AG09309 (cell line): ENCODE results near the gene SPPL2B.

Experiments
- DNase-seq: peaks from one replicate; pipeline ENCODE4 v3.0.0-alpha.2; 2010; ENCODE audit warnings: low read depth
- H3K4me3 ChIP-seq: 2 replicates; pipeline ENCODE4 v1.5.1; 2011; ENCODE audit warnings: mild to moderate bottlenecking, low read depth, low read length, moderate library complexity; ENCODE audit not compliant: control insufficient read depth
- TF ChIP-seq, protein P1 (sequence below): IDR thresholded peaks from 2 replicates; pipeline ENCODE4 v1.5.1; 2011; ENCODE audit warnings: mild to moderate bottlenecking, low read depth, low read length, inconsistent platforms; ENCODE audit not compliant: insufficient read depth, control insufficient read depth; ENCODE audit errors: missing control alignments

Gene SPPL2B

DNA sequence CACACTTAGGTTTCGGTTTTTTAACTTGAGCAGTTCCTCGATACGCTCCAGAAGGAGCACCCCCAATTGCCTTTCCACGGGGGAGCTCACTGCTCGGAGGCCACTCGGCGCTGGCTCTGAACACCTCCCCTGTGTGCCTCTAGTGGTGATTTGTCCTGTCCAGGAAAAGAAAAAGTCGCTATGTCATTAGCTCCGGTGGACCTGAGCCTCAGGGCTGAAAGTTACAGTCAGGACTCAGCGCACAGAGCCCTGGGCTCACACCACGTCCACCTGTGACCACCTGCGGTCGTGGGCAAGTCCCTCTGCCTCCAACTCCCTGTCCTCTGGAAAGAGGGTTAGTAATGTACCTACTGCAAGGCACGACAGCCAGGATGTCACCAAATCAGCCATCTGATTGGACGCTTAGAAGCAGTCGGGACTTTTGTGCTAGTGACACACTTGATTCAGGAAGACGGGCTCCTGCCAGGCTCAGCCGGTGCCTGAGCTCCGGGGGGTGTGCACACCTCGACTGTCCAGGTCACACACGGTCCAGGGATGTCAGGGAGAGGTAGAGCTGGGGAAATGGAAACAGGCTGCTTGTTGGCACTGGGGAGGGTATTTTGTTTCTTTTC lies 27.7 kb downstream of the SPPL2B start:
- DNase-seq = no peak
- no peak overlapping the region for H3K4me3 ChIP-seq
- TF ChIP-seq, protein P1, sequence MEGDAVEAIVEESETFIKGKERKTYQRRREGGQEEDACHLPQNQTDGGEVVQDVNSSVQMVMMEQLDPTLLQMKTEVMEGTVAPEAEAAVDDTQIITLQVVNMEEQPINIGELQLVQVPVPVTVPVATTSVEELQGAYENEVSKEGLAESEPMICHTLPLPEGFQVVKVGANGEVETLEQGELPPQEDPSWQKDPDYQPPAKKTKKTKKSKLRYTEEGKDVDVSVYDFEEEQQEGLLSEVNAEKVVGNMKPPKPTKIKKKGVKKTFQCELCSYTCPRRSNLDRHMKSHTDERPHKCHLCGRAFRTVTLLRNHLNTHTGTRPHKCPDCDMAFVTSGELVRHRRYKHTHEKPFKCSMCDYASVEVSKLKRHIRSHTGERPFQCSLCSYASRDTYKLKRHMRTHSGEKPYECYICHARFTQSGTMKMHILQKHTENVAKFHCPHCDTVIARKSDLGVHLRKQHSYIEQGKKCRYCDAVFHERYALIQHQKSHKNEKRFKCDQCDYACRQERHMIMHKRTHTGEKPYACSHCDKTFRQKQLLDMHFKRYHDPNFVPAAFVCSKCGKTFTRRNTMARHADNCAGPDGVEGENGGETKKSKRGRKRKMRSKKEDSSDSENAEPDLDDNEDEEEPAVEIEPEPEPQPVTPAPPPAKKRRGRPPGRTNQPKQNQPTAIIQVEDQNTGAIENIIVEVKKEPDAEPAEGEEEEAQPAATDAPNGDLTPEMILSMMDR = no peak

DNA sequence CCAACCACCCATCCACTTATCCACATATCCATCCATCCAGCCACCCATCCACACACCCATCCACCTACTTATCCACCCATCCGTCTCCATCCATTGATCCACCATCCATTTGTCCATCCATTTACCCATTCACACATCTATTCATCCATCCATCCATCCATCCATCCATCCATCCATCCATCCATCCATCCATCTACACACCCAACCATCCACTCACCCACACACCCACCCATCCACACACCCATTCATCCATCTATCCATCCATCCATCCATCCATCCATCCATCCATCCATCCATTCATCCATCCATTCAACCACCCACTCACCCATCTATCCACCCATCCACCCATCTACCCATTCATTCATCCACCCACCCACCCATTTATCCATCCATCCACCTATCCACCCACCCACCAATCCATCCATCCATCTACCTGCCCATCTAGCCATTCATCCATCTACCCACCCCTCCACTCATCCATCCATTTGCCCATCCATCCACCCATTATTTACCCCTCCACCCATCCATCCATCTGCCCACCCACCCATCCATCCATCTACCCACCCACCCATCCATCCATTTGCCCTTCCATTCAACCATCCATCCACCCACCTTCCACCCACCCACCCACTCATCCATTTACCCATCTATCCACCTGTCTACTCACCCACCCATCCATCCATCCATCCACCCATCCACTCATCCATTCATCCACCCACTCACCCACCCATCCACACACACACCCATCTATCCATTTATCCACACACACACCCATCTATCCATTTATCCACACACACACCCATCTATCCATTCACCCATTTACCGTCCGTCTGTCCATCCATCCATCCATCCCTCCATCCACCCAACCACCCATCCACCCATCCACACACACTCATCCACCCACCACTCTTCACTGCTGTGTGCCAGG lies 29.1 kb downstream of the SPPL2B start:
- no peak for DNase-seq
- TF ChIP-seq, protein P1 = no peak
- no peak overlapping the region for H3K4me3 ChIP-seq

DNA sequence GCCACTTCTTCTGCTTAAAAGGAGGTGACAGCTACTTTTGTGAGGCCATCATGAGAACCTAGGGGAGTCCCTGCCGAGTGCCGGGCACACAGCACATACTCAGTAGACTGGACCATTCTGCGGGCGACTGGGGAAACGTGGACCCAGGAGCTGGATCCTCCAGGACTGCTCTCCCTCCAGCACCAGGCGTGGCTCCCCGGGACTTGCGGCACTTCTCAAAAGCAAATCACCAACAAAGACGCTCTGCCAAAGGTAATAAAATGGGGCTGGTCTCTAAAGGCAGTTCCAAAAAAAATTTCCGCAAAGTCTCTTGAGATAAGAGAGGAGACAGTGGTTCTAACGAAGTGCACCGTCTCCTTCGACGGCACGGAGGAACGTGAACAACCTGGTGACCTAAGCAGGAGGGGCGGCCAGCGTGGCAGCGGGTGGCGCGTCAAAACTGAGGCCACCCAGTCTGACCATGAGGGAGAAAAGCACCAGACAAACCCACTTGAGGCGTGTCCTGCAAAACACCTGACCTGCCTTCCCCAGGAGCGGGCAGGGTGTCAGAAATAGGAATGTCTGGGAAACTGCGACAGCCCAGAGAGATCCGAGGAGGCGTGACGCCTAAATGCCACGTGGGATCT lies 30.2 kb downstream of the SPPL2B start:
- no peak for DNase-seq
- TF ChIP-seq, protein P1 = no peak
- H3K4me3 ChIP-seq = no peak overlapping the region

DNA sequence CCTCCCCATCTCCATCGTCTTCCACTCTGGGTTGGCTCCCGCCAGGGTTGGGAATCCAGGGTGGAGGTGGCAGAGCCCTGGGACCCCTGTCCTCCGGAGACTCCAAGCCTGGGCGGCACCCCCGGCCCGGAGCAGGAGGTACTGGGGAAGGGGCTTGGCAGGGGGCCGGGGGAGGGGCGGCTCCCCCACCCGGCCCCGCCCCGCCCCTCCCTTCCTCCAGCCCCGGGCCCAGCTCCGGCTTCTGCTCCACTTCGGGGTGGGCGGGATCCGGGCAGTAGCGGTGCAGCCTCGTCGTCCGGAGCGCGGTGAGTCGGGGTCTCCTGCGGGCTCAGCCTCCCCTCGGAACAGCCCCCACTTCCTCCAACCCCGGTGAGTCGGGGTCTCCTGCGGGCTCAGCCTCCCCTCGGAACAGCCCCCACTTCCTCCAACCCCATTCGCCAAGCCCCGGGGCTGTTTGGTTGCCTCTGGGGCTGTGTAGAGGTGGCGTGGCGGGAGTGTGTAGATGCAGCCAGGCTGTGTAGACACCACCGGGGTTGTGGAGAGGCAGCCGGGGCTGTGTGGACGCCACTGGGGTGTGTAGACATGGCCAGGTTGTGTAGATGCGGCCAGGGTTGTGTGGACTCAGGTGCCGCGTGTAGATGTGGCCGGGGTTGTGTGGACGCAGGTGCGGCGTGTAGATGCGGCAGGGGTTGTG lies 31.7 kb downstream of the SPPL2B start, which contains the start of gene TMPRSS9:
TMPRSS9 (plus strand) TSS at position 274 of the 694 bp plus-strand sequence. CDS start 29,521 bp downstream, outside the sequence.
- TF ChIP-seq, protein P1 = no peak
- no peak within 1 kb of the TSS for H3K4me3 ChIP-seq
- no peak for DNase-seq

DNA sequence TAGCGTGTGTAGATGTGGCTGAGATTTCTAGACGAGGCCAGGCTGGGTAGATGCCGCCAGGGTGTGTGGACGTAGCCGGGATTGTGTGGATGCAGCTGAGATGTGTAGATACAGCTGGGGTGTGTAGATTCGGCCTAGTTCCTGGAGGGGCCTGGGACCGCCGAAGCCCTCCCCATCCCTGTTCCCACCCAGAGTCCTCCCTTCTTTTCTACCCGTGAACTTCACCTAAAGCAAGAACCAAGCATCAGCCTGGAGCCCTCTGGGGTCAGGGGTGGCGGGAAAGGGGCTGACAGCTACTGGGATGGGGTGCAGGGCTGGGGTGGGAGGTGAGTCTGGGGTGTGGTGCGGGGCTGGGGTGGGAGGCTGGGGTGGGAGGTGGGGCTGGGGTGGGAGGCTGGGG lies 32.3 kb downstream of the SPPL2B start:
- H3K4me3 ChIP-seq = no peak overlapping the region
- TF ChIP-seq, protein P1 = no peak
- DNase-seq = no peak

DNA sequence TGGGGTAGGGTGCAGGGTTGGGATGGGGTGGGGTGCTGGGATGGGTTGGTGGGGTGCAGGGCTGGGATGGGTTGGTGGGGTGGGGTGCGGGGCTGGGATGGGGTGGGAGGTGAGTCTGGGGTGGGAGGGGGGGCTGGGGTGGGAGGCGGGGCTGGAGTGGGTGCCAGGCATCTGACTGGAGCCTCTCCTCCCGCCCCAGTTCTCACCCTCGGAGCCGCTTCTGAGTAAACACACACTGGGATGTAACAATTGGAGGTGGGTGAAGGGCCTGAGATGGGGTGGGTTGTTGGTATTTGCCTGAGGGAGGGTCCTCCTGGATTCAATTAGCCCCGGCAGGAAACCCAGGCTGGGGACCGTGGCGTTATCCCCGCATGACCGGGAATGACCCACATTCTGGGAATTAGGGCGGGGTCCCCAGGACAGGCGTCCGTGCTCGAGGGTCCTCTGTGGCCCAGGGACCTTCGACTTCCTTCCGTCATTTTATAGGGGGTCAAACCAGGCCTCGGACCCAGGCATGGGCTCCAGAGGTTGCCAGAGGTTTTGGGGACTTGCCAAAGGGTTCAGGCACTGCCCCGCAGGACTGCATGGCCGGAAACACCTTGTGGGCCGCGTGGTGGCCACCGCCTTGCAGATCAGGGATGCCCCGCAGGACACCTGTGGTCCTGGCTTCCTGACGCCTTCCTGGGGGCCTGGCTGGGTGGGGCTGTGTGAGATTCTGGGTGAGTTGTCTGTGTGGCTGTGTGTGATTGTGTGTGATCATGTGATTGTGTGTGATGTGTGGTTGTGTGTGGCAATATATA lies 33.0 kb downstream of the SPPL2B start:
- H3K4me3 ChIP-seq = no peak overlapping the region
- TF ChIP-seq, protein P1 = no peak
- no peak for DNase-seq
